Lower lobe of right lung (tissue), 2 donors: ENCODE measurements around the gene CFAP210. TPM values are rescaled to one million over a fixed set of nuclear protein-coding genes. Genes with fewer than 3 reads are reported as not detected.

Experiments
- ATAC-seq, 2 donors: fragments of 200-7000 bp; cut with Tn5 transposase; one replicate each; pipeline ENCODE4 v1.9.1; 2020 to 2022; ENCODE audit warnings: mild to moderate bottlenecking in 2 of 2, moderate library complexity in 2 of 2
- DNase-seq: peaks from one replicate; pipeline ENCODE4 v3.0.0-alpha.2; 2020
- H3K27ac ChIP-seq: fragments of 200-600 bp; one replicate; pipeline ENCODE4 v1.8.0; 2022
- H3K27me3 ChIP-seq: fragments of 200-600 bp; one replicate; pipeline ENCODE4 v1.8.0; 2022; ENCODE audit warnings: low read depth
- H3K36me3 ChIP-seq: fragments of 200-600 bp; one replicate; pipeline ENCODE4 v1.8.0; 2022; ENCODE audit warnings: mild to moderate bottlenecking
- H3K4me1 ChIP-seq: fragments of 200-600 bp; one replicate; pipeline ENCODE4 v1.8.0; 2022
- H3K4me3 ChIP-seq: fragments of 200-600 bp; one replicate; pipeline ENCODE4 v1.8.0; 2022; ENCODE audit warnings: mild to moderate bottlenecking
- H3K9me3 ChIP-seq: fragments of 200-600 bp; one replicate; pipeline ENCODE4 v1.8.0; 2022
- CTCF ChIP-seq: fragments of 200-600 bp; IDR thresholded peaks from one replicate; pipeline ENCODE4 v1.8.0; 2022; ENCODE audit warnings: antibody characterized with exemption, mild to moderate bottlenecking
- intact Hi-C: fragments of 100-400 bp; cut with DNase I; formaldehyde crosslinking; loops from one replicate; pipeline ENCODE4 v1.11.0; 2022
- total RNA-seq: library from RNA; stranded (reverse); fragmentation: NEBNext Ultra II Directional; extraction: Animal tissue kit (Norgen Biotek cat#: 25700); gene quantifications from one replicate; pipeline ENCODE4 v1.2.1, GENCODE V29; 2021
- donor health status: DM: no; HTN: yes; CAD: no; lungs with severe emphysema.

CFAP210 gene
- total RNA-seq, 1 donor from 2014 or later, result 0.95 TPM

- no peak overlapping the region for H3K4me3 ChIP-seq
- intact Hi-C loops, result no loop called here
- no peak for TF ChIP-seq CTCF
- DNase-seq (no peak), ATAC-seq (no peak)
- no peaks in the 10 kb centered on the region for H3K4me1 ChIP-seq
- no peak overlapping the region for H3K27ac ChIP-seq
- no peaks in the 10 kb centered on the region for H3K36me3 ChIP-seq
- H3K27me3 ChIP-seq, result no peaks in the 10 kb centered on the region
- no peaks in the 10 kb centered on the region for H3K9me3 ChIP-seq
These were observed 32.9 kb upstream of the CFAP210 start for GRCh38 chr2:169727065-169727464.

GRCh38 chr2:169721016-169721415 is 26.8 kb upstream of the CFAP210 start:
- H3K36me3 ChIP-seq, result no peaks in the 10 kb centered on the region
- DNase-seq (no peak), ATAC-seq (no peak)
- H3K9me3 ChIP-seq, result no peaks in the 10 kb centered on the region
- peaks cover 10% of the 10 kb centered on the region for H3K4me1 ChIP-seq
- no peak for TF ChIP-seq CTCF
- intact Hi-C loops, result no loop called here
- no peak overlapping the region for H3K4me3 ChIP-seq
- H3K27me3 ChIP-seq, result no peaks in the 10 kb centered on the region
- no peak overlapping the region for H3K27ac ChIP-seq

- Histone ChIP-seq H3K36me3 (no peaks in the 10 kb centered on the region), H3K4me1 (peaks cover 22% of the 10 kb centered on the region), H3K27ac (no peak overlapping the region), H3K4me3 (no peak overlapping the region), H3K27me3 (no peaks in the 10 kb centered on the region), H3K9me3 (no peaks in the 10 kb centered on the region)
- intact Hi-C loops, result no loop called here
- no peak for ATAC-seq
- no peak for TF ChIP-seq CTCF
- DNase-seq, result no peak
These were observed 24.8 kb upstream of the CFAP210 start for GRCh38 chr2:169718930-169719504.

- H3K36me3 ChIP-seq, result no peaks in the 10 kb centered on the region
- intact Hi-C loops, result no loop called here
- H3K4me3 ChIP-seq, result no peak overlapping the region
- no peaks in the 10 kb centered on the region for H3K27me3 ChIP-seq
- no peak overlapping the region for H3K27ac ChIP-seq
- ATAC-seq, result no peak
- DNase-seq, result no peak
- no peak for TF ChIP-seq CTCF
- H3K9me3 ChIP-seq, result no peaks in the 10 kb centered on the region
- peaks cover 22% of the 10 kb centered on the region for H3K4me1 ChIP-seq
These were observed 23.5 kb upstream of the CFAP210 start for GRCh38 chr2:169717691-169718063.

GRCh38 chr2:169716938-169717690 is 22.9 kb upstream of the CFAP210 start:
- H3K27ac ChIP-seq, result no peak overlapping the region
- no peaks in the 10 kb centered on the region for H3K27me3 ChIP-seq
- no peaks in the 10 kb centered on the region for H3K9me3 ChIP-seq
- H3K36me3 ChIP-seq, result no peaks in the 10 kb centered on the region
- no peak for TF ChIP-seq CTCF
- ATAC-seq (no peak), DNase-seq (no peak)
- no peak overlapping the region for H3K4me3 ChIP-seq
- H3K4me1 ChIP-seq, result peaks cover 22% of the 10 kb centered on the region
- intact Hi-C loops, result no loop called here
